HG03060 (cell line): ENCODE measurements around the gene JDP2.
"Not testable (repeated sequence)": the region's sequence is repeated elsewhere in the genome, so short reads cannot be mapped to it uniquely, and the experiment has no call there.

ENCODE experiments used
- ATAC-seq: cut with Tn5 transposase; IDR thresholded peaks from one replicate; pipeline ENCODE4 v1.9.1; 2021; ENCODE audit warnings: low read depth, moderate number of reproducible peaks; ENCODE audit not compliant: unreplicated experiment

Gene JDP2

GRCh38 chr14:75427482-75428229 lies at the start of gene JDP2:
Gene JDP2 (plus strand): TSS chr14:75428022. CDS start chr14:75437921, 9,899 bp downstream.
- ATAC-seq, result no peak

DNA sequence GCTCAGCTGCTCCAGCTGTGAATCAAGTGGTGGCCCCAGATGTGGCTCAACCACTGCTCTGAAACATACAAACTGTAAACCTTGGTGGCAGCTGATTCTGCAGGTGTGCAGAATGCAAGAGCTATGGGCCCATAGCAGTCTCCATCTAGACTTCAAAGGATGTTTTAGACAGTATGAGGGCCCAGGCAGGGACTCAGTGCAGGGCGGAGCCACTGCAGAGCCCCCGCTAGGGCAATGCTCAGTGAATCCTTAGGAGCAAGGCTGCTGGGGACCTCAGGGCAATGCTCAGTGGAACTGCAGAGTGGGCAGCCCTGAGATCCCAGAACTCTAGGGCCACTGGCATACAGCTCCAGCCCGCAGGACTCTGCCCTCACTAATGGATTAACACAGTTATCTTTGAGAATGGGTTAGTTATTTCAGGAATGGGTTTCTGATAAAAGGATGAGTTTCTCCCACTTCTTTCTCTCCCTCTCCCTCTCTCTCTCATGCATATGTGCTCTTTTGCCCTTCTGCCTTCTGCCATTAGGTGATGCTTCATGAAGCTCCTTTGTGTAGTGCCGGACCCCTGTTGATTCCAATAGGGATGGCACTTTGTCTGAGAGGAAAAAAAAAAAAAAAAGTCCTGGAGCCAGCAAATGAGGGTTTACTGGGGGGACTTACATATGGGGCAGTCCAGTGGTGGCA lies 48.4 kb upstream of the JDP2 start:
- no peak for ATAC-seq

GRCh38 chr14:75379930-75380270 lies 47.9 kb upstream of the JDP2 start:
- ATAC-seq, result no peak

DNA sequence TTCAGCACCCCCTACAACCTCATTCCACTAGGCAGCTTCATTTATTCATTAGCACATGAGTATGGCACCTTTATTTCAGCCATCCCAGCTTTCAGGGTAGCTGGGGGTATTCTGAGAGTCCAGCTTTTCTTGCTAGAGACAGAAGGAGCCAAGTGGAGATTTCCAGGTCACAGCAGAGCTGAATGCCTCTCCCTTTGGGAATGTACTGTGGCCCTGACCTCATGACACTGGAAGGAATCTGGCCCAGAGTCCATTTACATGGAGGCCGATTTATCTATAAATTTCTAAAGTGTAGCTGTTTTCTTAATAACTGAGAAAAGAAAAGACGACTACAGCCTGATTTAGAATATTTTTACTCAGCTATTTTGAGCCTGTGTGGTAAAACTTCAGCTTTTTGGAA lies 47.2 kb upstream of the JDP2 start:
- no peak for ATAC-seq

DNA sequence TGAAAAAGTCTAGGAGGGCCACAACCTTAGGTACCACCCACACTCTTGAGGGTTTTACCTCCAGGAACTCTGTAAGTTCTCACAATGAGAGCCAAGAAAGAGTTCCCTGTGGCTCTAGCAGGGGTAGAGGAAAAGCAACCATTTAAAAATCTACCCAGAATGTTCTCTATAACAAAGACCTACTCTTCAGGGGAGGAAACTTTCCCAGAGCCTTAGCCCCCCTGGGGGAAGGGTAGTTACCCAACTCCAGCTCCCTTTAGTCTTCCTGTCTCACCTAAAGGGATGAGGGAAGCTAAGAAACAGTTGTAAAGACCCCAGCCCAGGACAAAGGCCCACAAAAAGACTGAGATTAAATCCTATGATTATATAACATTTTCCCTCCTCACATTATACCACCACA lies 46.2 kb upstream of the JDP2 start:
- ATAC-seq, result no peak

- ATAC-seq, result not testable (repeated sequence)
Measured at GRCh38 chr14:75383219-75383618, 44.6 kb upstream of the JDP2 start.

- no peak for ATAC-seq
Measured at GRCh38 chr14:75383721-75384120, 44.1 kb upstream of the JDP2 start.

- ATAC-seq, result no peak
Measured at GRCh38 chr14:75389679-75390078, 38.1 kb upstream of the JDP2 start.

DNA sequence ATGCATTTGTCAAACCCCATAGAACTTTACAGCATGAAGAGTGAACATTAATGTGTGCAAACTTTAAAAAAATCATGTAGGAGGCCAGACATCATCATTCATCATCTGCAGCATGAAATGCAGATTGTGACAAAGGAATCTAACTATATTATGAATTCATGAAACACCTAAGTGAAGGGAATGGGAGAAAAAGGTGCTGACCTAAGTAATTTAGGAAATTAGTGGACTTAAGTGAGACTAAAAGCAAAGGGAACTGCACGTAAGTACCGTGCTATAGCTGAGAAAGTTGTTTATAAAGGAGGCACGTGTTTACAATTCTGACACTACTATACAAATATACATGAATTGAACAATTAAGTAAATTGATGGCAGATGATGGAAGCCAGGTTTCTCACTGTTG lies 37.6 kb upstream of the JDP2 start:
- ATAC-seq, result no peak

GRCh38 chr14:75391953-75392352 lies 35.9 kb upstream of the JDP2 start:
- no peak for ATAC-seq

GRCh38 chr14:75392686-75393641 lies 34.9 kb upstream of the JDP2 start:
- no peak for ATAC-seq

DNA sequence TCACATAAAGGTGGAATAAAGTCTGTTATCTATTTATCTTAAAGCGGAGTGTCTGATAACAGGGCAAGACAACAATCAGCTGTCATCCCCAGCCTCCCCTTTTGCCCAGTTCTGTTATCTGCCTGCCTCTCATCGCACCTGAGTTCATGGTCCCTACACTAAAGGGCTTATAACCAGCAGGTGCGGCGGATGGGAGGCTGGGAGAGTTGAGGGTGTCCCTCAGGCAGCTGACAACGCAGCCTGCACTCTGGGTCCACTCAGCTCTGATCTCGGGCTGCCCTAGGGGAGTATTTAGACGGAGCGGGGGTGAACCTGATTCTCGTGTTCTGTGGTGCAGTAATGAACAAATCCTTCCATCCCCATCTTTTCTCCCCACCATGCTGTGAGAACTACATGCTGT lies 34.0 kb upstream of the JDP2 start:
- ATAC-seq, result no peak

DNA sequence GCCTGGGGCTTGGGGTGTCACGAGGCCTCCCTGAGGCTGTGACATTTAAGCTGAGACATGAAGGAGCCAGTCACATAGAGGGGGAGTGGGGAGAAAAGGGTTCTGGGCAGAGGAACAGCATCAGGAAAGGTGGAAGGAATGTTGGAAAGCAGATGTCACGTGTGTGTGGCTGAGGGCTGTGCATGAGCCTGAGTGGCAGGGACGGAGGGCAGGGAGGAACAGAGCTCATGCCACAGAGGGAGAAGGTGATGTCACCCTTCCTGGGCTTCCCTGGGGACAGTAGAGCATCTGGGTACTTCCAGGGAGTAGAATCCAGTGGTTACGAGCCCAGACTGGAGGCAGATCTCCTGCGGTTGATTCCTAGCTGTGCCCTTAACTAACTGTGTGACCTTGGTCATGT lies 32.0 kb upstream of the JDP2 start:
- ATAC-seq, result no peak

DNA sequence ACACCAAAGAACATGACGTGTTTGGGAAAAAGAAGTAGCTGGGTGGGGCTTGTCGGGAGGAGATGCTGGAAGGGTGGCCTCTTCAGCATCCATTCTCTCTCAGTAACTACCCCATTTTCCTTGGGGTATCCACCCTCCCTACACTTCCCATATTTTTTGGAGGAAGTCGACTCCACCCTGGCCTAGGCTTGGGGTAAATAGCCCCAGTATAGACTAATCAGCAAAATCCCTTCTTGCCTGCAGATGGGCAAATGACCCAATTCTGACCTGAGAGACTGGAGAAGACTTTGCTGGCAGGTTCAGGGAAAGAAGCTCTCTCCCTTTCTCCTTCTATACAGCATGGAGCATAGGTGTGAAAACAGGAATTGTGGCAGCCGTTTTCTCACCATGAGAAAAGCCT lies 28.5 kb upstream of the JDP2 start:
- ATAC-seq, result no peak

DNA sequence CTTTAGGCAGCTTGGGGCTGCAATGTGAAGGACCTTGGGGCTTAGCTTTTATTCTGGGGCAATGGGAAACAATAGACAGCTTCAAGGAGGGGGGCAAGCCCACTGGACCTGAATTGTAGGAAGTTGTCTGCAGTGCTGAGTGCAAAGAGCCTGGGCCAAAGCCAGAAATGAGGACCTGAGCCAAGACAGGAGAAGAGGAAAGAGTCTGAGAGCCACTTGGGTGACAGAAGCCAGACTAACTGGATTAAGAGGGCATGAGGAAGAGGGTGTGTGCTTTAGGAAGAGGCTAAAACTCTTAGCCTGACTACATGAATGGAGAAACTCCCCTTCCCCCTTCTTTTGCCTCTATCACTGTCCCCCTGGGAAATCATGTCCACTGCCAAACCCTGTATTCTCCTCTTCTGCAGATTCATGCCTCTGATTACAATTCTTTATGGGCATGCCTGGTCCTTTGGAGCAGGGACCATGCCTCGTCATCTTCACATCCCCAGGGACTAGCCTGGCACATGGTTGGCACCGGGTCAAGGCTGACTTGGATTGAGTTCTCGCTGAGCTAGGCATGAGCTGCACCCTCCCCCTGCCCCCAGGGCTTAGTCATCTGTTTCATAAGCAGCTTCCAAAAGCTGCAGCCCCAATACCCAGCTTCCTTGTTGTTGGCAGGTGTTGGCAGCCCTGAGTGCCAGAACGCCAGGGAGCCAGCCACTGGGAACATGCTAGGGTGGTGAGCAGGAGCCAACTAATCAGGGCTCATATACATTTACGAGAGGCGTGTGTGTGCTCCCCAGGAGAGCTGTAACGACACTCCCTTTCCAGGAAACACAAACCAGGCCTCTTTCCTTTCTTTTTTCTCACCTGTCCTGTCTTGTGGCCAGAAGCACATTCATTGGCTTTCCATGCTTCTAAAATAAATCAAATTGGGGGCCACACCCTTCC lies 27.7 kb upstream of the JDP2 start:
- ATAC-seq, result no peak

- ATAC-seq, result no peak
Measured at GRCh38 chr14:75401361-75401760, 26.5 kb upstream of the JDP2 start.

DNA sequence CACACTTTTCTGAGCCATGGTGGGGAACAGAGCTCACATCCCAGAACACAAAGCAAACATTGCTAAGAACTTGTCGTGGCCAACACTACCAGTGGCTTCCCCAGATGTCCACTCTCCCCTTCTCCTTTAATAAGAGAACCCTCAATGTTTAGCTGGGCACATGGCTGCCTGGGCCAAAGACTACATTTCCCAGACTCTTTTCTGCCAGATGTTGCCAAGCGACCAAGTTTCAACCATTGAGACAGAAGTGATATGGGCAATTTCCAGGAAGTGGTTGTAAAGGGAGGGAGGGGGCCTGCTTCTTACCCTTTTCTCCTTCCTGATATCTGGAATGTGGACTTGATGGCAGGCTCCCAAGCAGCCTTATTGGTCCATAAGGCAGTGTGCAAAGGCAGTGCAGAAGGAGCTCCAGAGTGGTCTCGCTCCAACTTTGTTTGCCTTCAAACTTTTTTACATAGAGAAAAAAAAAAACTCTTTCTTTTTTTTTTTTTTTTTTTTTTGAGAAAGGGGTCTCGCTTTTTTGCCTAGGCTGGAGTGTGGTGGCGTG lies 24.9 kb upstream of the JDP2 start:
- ATAC-seq, result no peak

GRCh38 chr14:75404847-75405246 lies 23.0 kb upstream of the JDP2 start:
- no peak for ATAC-seq

DNA sequence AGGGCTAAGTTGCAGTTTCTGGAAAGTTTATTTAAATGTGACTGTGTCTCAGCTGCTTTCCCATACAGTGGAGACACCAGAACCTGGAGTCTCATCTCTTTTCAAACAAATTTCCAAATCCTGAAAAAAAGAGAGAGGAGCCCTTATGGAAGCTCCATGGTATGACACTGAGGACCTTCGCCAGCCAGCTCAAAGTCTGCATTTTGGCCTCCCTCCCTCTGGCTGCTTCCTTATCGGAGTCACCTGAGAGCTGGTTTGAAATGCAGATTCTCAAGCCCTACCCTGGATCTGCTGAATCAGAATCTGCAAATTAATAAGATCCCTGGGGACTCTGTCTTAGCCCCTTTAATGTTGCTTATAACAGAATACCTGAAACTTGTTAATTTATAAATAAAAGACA lies 21.7 kb upstream of the JDP2 start:
- ATAC-seq, result no peak

GRCh38 chr14:75406856-75407255 lies 21.0 kb upstream of the JDP2 start:
- no peak for ATAC-seq
